Gastroesophageal sphincter (tissue), 3 donors: ENCODE measurements around the gene KCNN1.

Experiments
- EP300 ChIP-seq: sonication (generic); formaldehyde crosslinking; IDR thresholded peaks from one replicate; pipeline ENCODE4 v1.6.1; 2017; ENCODE audit warnings: antibody characterized with exemption, mild to moderate bottlenecking
- POLR2A ChIP-seq, 2 donors: fragments of 450-650 bp; IDR thresholded peaks; one replicate each; pipeline ENCODE4 v1.6.1; 2017; ENCODE audit warnings: antibody characterized with exemption in 2 of 2, mild to moderate bottlenecking in 2 of 2, moderate library complexity in 1 of 2
- TF ChIP-seq, protein P1 (sequence below), 4 experiments: fragments of 200-600 bp in 2 of 4; fragments of 450-650 bp in 2 of 4; sonication (generic) in 1 of 4; IDR thresholded peaks; one replicate each; pipeline ENCODE4 v1.5.1; 2017 to 2019; ENCODE audit warnings: antibody characterized with exemption in 4 of 4, mild to moderate bottlenecking in 2 of 4, moderate library complexity in 2 of 4

DNA sequence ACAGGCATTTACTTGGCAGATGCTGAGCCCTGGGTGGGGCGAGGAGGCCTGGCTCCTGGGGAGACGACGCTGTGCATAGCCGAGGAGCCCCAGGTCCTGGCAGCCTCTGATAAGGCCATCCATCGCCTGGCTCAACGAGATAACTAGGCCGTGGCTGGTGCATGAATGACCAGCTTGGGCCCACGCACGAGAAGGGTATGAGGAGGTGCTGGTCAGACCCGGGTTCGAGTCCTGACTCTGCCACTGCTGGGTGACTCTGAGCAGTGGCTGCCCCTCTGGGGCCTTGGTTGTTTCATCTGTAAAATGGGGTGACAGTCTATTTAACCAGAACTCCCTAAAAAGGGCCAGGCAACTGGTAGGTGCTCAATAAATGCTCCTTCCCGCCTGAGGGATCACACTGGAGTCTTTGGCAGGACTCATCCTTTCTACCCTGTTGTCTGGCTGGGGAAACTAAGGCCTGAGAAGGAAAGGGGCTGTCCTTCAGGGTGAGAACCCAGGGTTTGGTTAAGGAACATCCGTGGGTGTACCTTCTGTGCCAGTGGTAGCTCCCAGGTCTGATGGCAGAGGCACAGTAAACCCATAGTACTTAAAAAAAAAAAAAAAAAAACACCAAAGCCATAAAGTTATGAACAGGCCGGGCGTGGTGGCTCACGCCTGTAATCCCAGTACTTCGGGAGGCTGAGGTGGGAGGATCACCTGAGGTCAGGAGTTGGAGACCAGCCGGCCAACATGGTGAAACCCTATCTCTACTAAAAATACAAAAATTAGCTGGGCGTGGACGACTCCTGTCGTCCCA lies 33.0 kb downstream of the KCNN1 start:
- TF ChIP-seq POLR2A (IDR thresholded peaks at IDR 0.05) (no peak), EP300 (no peak)
- TF ChIP-seq, protein P1, sequence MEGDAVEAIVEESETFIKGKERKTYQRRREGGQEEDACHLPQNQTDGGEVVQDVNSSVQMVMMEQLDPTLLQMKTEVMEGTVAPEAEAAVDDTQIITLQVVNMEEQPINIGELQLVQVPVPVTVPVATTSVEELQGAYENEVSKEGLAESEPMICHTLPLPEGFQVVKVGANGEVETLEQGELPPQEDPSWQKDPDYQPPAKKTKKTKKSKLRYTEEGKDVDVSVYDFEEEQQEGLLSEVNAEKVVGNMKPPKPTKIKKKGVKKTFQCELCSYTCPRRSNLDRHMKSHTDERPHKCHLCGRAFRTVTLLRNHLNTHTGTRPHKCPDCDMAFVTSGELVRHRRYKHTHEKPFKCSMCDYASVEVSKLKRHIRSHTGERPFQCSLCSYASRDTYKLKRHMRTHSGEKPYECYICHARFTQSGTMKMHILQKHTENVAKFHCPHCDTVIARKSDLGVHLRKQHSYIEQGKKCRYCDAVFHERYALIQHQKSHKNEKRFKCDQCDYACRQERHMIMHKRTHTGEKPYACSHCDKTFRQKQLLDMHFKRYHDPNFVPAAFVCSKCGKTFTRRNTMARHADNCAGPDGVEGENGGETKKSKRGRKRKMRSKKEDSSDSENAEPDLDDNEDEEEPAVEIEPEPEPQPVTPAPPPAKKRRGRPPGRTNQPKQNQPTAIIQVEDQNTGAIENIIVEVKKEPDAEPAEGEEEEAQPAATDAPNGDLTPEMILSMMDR (IDR thresholded peaks at IDR 0.05): no peak
